ENCODE measurements around the gene LRP1-AS. TPM values are rescaled to one million over a fixed set of nuclear protein-coding genes. Genes with fewer than 3 reads are reported as not detected.

Gene LRP1-AS
- polyA plus RNA-seq, 1 donor (not counting 4 experiments of a cell fraction or from before 2014, with no cell fraction given) = not detected

- H3K27ac ChIP-seq (ENCODE audit: control insufficient read depth, insufficient read depth, low read length) = no peak overlapping the region
- H3K9ac ChIP-seq (ENCODE audit: control insufficient read depth, extremely low read depth, insufficient read depth, low read length) = no peak overlapping the region
- H3K4me1 ChIP-seq (ENCODE audit: control insufficient read depth, extremely low read depth, insufficient read depth, low read length) = peaks cover 10% of the 10 kb centered on the region
- no peak overlapping the region for H3K4me2 ChIP-seq (ENCODE audit: control insufficient read depth, extremely low read depth, insufficient read depth, low read depth, low read length)
- no peak overlapping the region for H3K4me3 ChIP-seq (ENCODE audit: control insufficient read depth in 2 of 3, extremely low read depth in 1 of 3, insufficient read depth in 2 of 3, low read depth in 1 of 3, low read length in 3 of 3)
- dilution Hi-C loops (cut with MboI; ENCODE audit: extremely low pct_ligation_motif_present, low sequenced_read_pairs) = loop anchor here (5.0 kb wide), 1 partner anchor 40 kb away; no protein-coding TSS in a partner anchor
- no peaks in the 10 kb centered on the region for H3K79me2 ChIP-seq (ENCODE audit: control insufficient read depth, insufficient read depth, low read length)
- DNase-seq (ENCODE audit: low read depth, low spot score) = no peak
- no peaks in the 10 kb centered on the region for H3K9me3 ChIP-seq (ENCODE audit: control insufficient read depth, low read depth, low read length)
- no peaks in the 10 kb centered on the region for H3K9me1 ChIP-seq (ENCODE audit: control insufficient read depth, extremely low read depth, insufficient read depth, low read length)
- H3K36me3 ChIP-seq (ENCODE audit: control insufficient read depth in 2 of 2, extremely low read depth in 1 of 2, insufficient read depth in 2 of 2, low read length in 2 of 2) = peaks cover 0 to 3% of the 10 kb centered on the region in 2 experiments
- H3K27me3 ChIP-seq (ENCODE audit: control insufficient read depth, extremely low read depth, insufficient read depth, low read length) = no peaks in the 10 kb centered on the region
- FAIRE-seq = no peak
- no peaks in the 10 kb centered on the region for H4K20me1 ChIP-seq (ENCODE audit: control insufficient read depth, extremely low read depth, insufficient read depth, low read length)
- TF ChIP-seq EZH2 (IDR thresholded peaks at IDR 0.05; ENCODE audit: low read length) (no peak), CTCF (optimal IDR thresholded peaks at IDR 0.05 in 1 of 3, IDR thresholded peaks at IDR 0.05 in 1 of 3, conservative IDR thresholded peaks at IDR 0.05 in 1 of 3; ENCODE audit: extremely low read depth in 1 of 3, insufficient read depth in 2 of 3, low read length in 3 of 3) (no peak)
- no peak overlapping the region for H2AFZ ChIP-seq (ENCODE audit: control insufficient read depth, low read length)
Measured at GRCh38 chr12:57131896-57132744, 15.3 kb downstream of the LRP1-AS start.

GRCh38 chr12:57130941-57131340, 16.5 kb downstream of the LRP1-AS start:
- no peak overlapping the region for H3K4me3 ChIP-seq (ENCODE audit: control insufficient read depth in 2 of 3, extremely low read depth in 1 of 3, insufficient read depth in 2 of 3, low read depth in 1 of 3, low read length in 3 of 3)
- H3K4me1 ChIP-seq (ENCODE audit: control insufficient read depth, extremely low read depth, insufficient read depth, low read length) = peaks cover 16% of the 10 kb centered on the region
- H4K20me1 ChIP-seq (ENCODE audit: control insufficient read depth, extremely low read depth, insufficient read depth, low read length) = no peaks in the 10 kb centered on the region
- no peak overlapping the region for H3K4me2 ChIP-seq (ENCODE audit: control insufficient read depth, extremely low read depth, insufficient read depth, low read depth, low read length)
- no peak for FAIRE-seq
- H3K36me3 ChIP-seq (ENCODE audit: control insufficient read depth in 2 of 2, extremely low read depth in 1 of 2, insufficient read depth in 2 of 2, low read length in 2 of 2) = peaks cover 0 to 3% of the 10 kb centered on the region in 2 experiments
- dilution Hi-C loops (cut with MboI; ENCODE audit: extremely low pct_ligation_motif_present, low sequenced_read_pairs) = loop anchor here (5.0 kb wide), 1 partner anchor 41 kb away; no protein-coding TSS in a partner anchor
- H2AFZ ChIP-seq (ENCODE audit: control insufficient read depth, low read length) = no peak overlapping the region
- no peaks in the 10 kb centered on the region for H3K79me2 ChIP-seq (ENCODE audit: control insufficient read depth, insufficient read depth, low read length)
- TF ChIP-seq CTCF (optimal IDR thresholded peaks at IDR 0.05 in 1 of 3, IDR thresholded peaks at IDR 0.05 in 1 of 3, conservative IDR thresholded peaks at IDR 0.05 in 1 of 3; ENCODE audit: extremely low read depth in 1 of 3, insufficient read depth in 2 of 3, low read length in 3 of 3) = no peak
- TF ChIP-seq EZH2 (IDR thresholded peaks at IDR 0.05; ENCODE audit: low read length) = no peak
- no peak for DNase-seq (ENCODE audit: low read depth, low spot score)
- H3K9ac ChIP-seq (ENCODE audit: control insufficient read depth, extremely low read depth, insufficient read depth, low read length) = no peak overlapping the region
- H3K9me3 ChIP-seq (ENCODE audit: control insufficient read depth, low read depth, low read length) = no peaks in the 10 kb centered on the region
- no peaks in the 10 kb centered on the region for H3K9me1 ChIP-seq (ENCODE audit: control insufficient read depth, extremely low read depth, insufficient read depth, low read length)
- H3K27me3 ChIP-seq (ENCODE audit: control insufficient read depth, extremely low read depth, insufficient read depth, low read length) = no peaks in the 10 kb centered on the region
- H3K27ac ChIP-seq (ENCODE audit: control insufficient read depth, insufficient read depth, low read length) = no peak overlapping the region

Measured in keratinocyte (primary cell).